ENCODE results near the gene RIN2. TPM values are rescaled to one million over a fixed set of nuclear protein-coding genes. Genes with fewer than 3 reads are reported as not detected.

RIN2 gene
- total RNA-seq, 2 donors from 2014 or later, result 82.0 to 105 TPM

GRCh38 chr20:19720991-19721390 lies 37.1 kb upstream of the RIN2 start:
- no peak for DNase-seq
- no peaks in the 10 kb centered on the region for H3K9me3 ChIP-seq
- H3K27ac ChIP-seq, result no peak overlapping the region
- no peaks in the 10 kb centered on the region for H3K27me3 ChIP-seq
- H3K9ac ChIP-seq (ENCODE audit: low read depth in 2 of 2, low read length in 2 of 2), result no peak overlapping the region
- TF ChIP-seq CTCF (IDR thresholded peaks at IDR 0.05), result no peak
- intact Hi-C loops (cut with DNase I), result no loop called here
- H3K4me1 ChIP-seq, result no peaks in the 10 kb centered on the region
- H3K36me3 ChIP-seq, result no peaks in the 10 kb centered on the region
- H3K4me3 ChIP-seq, result no peak overlapping the region

- Histone ChIP-seq H3K4me1 (no peaks in the 10 kb centered on the region), H3K27me3 (no peaks in the 10 kb centered on the region), H3K27ac (no peak overlapping the region), H3K9me3 (no peaks in the 10 kb centered on the region), H3K4me3 (no peak overlapping the region), H3K36me3 (no peaks in the 10 kb centered on the region), H3K9ac (ENCODE audit: low read depth in 2 of 2, low read length in 2 of 2) (no peak overlapping the region)
- no peak for DNase-seq
- intact Hi-C loops (cut with DNase I), result no loop called here
- TF ChIP-seq CTCF (IDR thresholded peaks at IDR 0.05), result no peak
Measured at GRCh38 chr20:19723051-19723450, 35.0 kb upstream of the RIN2 start.

GRCh38 chr20:19723813-19724430 lies 34.1 kb upstream of the RIN2 start:
- no peak overlapping the region for H3K27ac ChIP-seq
- H3K4me3 ChIP-seq, result no peak overlapping the region
- intact Hi-C loops (cut with DNase I), result no loop called here
- no peaks in the 10 kb centered on the region for H3K27me3 ChIP-seq
- H3K4me1 ChIP-seq, result no peaks in the 10 kb centered on the region
- no peak for DNase-seq
- H3K9me3 ChIP-seq, result no peaks in the 10 kb centered on the region
- no peaks in the 10 kb centered on the region for H3K36me3 ChIP-seq
- H3K9ac ChIP-seq (ENCODE audit: low read depth in 2 of 2, low read length in 2 of 2), result no peak overlapping the region
- TF ChIP-seq CTCF (IDR thresholded peaks at IDR 0.05), result no peak

- H3K4me3 ChIP-seq, result no peak overlapping the region
- no peaks in the 10 kb centered on the region for H3K27me3 ChIP-seq
- no peak overlapping the region for H3K9ac ChIP-seq (ENCODE audit: low read depth in 2 of 2, low read length in 2 of 2)
- intact Hi-C loops (cut with DNase I), result no loop called here
- TF ChIP-seq CTCF (IDR thresholded peaks at IDR 0.05), result no peak
- no peaks in the 10 kb centered on the region for H3K9me3 ChIP-seq
- H3K4me1 ChIP-seq, result no peaks in the 10 kb centered on the region
- no peaks in the 10 kb centered on the region for H3K36me3 ChIP-seq
- DNase-seq, result no peak
- H3K27ac ChIP-seq, result no peak overlapping the region
Measured at GRCh38 chr20:19725373-19725772, 32.7 kb upstream of the RIN2 start.

- Histone ChIP-seq H3K4me1 (no peaks in the 10 kb centered on the region), H3K27me3 (no peaks in the 10 kb centered on the region), H3K9me3 (no peaks in the 10 kb centered on the region), H3K4me3 (no peak overlapping the region), H3K9ac (ENCODE audit: low read depth in 2 of 2, low read length in 2 of 2) (no peak overlapping the region), H3K27ac (no peak overlapping the region), H3K36me3 (no peaks in the 10 kb centered on the region)
- DNase-seq, result no peak
- no peak for TF ChIP-seq CTCF (IDR thresholded peaks at IDR 0.05)
- intact Hi-C loops (cut with DNase I), result no loop called here
Measured at GRCh38 chr20:19725814-19726525, 32.1 kb upstream of the RIN2 start.
